CD4-positive, alpha-beta T cell (primary cell): Measurements from ENCODE around the gene RPL32. TPM values are rescaled to one million over a fixed set of nuclear protein-coding genes. Genes with fewer than 3 reads are reported as not detected.
A peak's percentile ranks its signal among the peaks of the same experiment; 100 is the strongest.
"Not testable (repeated sequence)": the region's sequence is repeated elsewhere in the genome, so short reads cannot be mapped to it uniquely, and the experiment has no call there.

ENCODE experiments used
- ATAC-seq: fragments of 200-7000 bp; cut with Tn5 transposase; one replicate; pipeline ENCODE4 v1.10.0; 2022; ENCODE audit warnings: mild to moderate bottlenecking; ENCODE audit not compliant: poor library complexity
- CTCF ChIA-PET: fragments of 350-600 bp; sonication (Branson Sonifier 250); formaldehyde crosslinking; loops from one replicate; lab custom pipeline; 2021; ENCODE audit warnings: antibody characterized with exemption, inconsistent platforms; lab: Charles Lee
- POLR2A ChIA-PET: fragments of 350-600 bp; sonication (Branson Sonifier 250); formaldehyde crosslinking; loops from one replicate; lab custom pipeline; 2021; ENCODE audit warnings: antibody characterized with exemption, inconsistent platforms; lab: Charles Lee
- DNase-seq, 14 experiments: peaks; one replicate each; pipeline ENCODE4 v3.0.0-alpha.2; 2013 to 2020; ENCODE audit warnings: mixed read lengths in 2 of 14
- H3K27ac ChIP-seq, 2 donors: one replicate each; pipeline versions ENCODE4 v1.5.1 to v1.7.0; 2013; ENCODE audit warnings: low read length in 2 of 2, low read depth in 1 of 2, mild to moderate bottlenecking in 1 of 2
- H3K27me3 ChIP-seq, 2 experiments: 1 replicate in 1 of 2; 2 replicates in 1 of 2; pipeline versions ENCODE4 v1.6.1 to v1.7.0; 2013; ENCODE audit warnings: low read length in 2 of 2, control low read depth in 1 of 2, mild to moderate bottlenecking in 1 of 2, moderate library complexity in 1 of 2; ENCODE audit not compliant: insufficient read depth in 2 of 2, control insufficient read depth in 1 of 2
- H3K36me3 ChIP-seq: one replicate; pipeline ENCODE4 v1.6.1; 2013; ENCODE audit warnings: low read length, control low read depth; ENCODE audit not compliant: insufficient read depth
- H3K4me1 ChIP-seq: one replicate; pipeline ENCODE4 v1.6.1; 2013; ENCODE audit warnings: low read length, control low read depth; ENCODE audit not compliant: insufficient read depth
- H3K4me3 ChIP-seq: one replicate; pipeline ENCODE4 v1.5.1; 2013; ENCODE audit warnings: mild to moderate bottlenecking, low read length, moderate library complexity
- H3K9me3 ChIP-seq, 2 experiments: 1 replicate in 1 of 2; 2 replicates in 1 of 2; pipeline versions ENCODE4 v1.6.1 to v1.7.0; 2013; ENCODE audit warnings: low read length in 2 of 2, mild to moderate bottlenecking in 2 of 2, control low read depth in 1 of 2, moderate library complexity in 1 of 2; ENCODE audit not compliant: control insufficient read depth in 1 of 2, insufficient read depth in 1 of 2
- H3K27ac Mint-ChIP-seq: one replicate; pipeline ENCODE4 v1.8.0; 2020; ENCODE audit warnings: mixed read lengths
- H3K27me3 Mint-ChIP-seq: one replicate; pipeline ENCODE4 v1.8.0; 2021; ENCODE audit warnings: mixed read lengths
- H3K36me3 Mint-ChIP-seq: one replicate; pipeline ENCODE4 v1.8.0; 2021; ENCODE audit warnings: low read depth, mixed read lengths
- H3K4me1 Mint-ChIP-seq: one replicate; pipeline ENCODE4 v1.8.0; 2021; ENCODE audit warnings: low read depth, mixed read lengths
- H3K4me3 Mint-ChIP-seq: one replicate; pipeline ENCODE4 v1.8.0; 2020; ENCODE audit warnings: mild to moderate bottlenecking, mixed read lengths
- H3K9me3 Mint-ChIP-seq: one replicate; pipeline ENCODE4 v1.8.0; 2020; ENCODE audit warnings: mixed read lengths
- intact Hi-C, 2 experiments: fragments of 100-400 bp; cut with DNase I in 1 of 2; cut with micrococcal nuclease in 1 of 2; formaldehyde crosslinking; loops; one replicate each; pipeline versions ENCODE4 v1.15.1 to v1.9.0; 2023 to 2025; cut with DNase I, micrococcal nuclease
- total RNA-seq, 174 experiments: library from RNA in 2 of 174; stranded (reverse) in 2 of 174; gene quantifications; one replicate each; pipeline ENCODE4 v1.2.3 and lab custom pipeline; 2021 to 2026
- TF ChIP-seq, protein P1 (sequence below): fragments of 200-600 bp; IDR thresholded peaks from one replicate; pipeline ENCODE4 v1.8.0; 2022; ENCODE audit warnings: antibody characterized with exemption, mild to moderate bottlenecking

Gene RPL32
- total RNA-seq, 2 experiments from 2014 or later, result 4,308 to 4,667 TPM

DNA sequence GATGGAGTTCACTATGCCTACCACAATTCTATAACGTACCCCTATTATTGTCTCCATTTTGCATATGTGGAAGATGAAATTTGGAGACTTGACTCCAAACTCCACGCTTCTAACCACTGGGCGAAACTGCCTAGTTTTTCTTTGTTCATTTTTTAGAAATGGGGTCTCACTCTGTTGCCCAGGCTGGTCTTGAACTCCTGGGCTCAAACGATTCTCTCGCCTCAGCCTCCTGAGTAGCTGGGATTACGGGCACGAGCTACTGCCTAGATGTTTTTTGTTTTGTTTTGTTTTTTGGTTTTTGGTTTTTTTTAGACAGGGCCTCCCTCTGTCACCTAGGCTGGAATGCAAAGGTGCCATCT, 584 bp upstream of the RPL32 start:
- intact Hi-C loops, result loop anchor here (1.0 to 10.0 kb wide), 6 partner anchors 31 to 1560 kb away; partner anchors contain the start of genes LSM3 (in 1 of the 2), SLC6A6 (in 1 of the 2) and XPC (in 1 of the 2)
- Mint-ChIP-seq H3K4me3 (peak overlapping the region; percentile 93), H3K4me1 (peaks cover 50% of the 10 kb centered on the region), H3K27me3 (no peaks in the 10 kb centered on the region), H3K27ac (peak overlapping the region; percentile 99), H3K36me3 (peaks cover 48% of the 10 kb centered on the region), H3K9me3 (no peaks in the 10 kb centered on the region)
- CTCF ChIA-PET, result interaction anchor here (0.6 to 3.4 kb wide), 21 partner anchors 9 to 1810 kb away, joined by 3 to 29 read pairs (median 4); partner anchors contain the start of genes CAND2, CCDC174, LSM3 and RAF1
- POLR2A ChIA-PET, result interaction anchor here (0.7 to 3.3 kb wide), 27 partner anchors 9 to 1809 kb away, joined by 3 to 62 read pairs (median 4); partner anchors contain the start of genes CAND2, CCDC174, CHCHD4 and HDAC11
- no peaks in the 10 kb centered on the region for H3K9me3 ChIP-seq
- H3K4me3 ChIP-seq, result peak overlapping the region; percentile 86
- TF ChIP-seq, protein P1, sequence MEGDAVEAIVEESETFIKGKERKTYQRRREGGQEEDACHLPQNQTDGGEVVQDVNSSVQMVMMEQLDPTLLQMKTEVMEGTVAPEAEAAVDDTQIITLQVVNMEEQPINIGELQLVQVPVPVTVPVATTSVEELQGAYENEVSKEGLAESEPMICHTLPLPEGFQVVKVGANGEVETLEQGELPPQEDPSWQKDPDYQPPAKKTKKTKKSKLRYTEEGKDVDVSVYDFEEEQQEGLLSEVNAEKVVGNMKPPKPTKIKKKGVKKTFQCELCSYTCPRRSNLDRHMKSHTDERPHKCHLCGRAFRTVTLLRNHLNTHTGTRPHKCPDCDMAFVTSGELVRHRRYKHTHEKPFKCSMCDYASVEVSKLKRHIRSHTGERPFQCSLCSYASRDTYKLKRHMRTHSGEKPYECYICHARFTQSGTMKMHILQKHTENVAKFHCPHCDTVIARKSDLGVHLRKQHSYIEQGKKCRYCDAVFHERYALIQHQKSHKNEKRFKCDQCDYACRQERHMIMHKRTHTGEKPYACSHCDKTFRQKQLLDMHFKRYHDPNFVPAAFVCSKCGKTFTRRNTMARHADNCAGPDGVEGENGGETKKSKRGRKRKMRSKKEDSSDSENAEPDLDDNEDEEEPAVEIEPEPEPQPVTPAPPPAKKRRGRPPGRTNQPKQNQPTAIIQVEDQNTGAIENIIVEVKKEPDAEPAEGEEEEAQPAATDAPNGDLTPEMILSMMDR, result peak; percentile 40
- no peak for DNase-seq
- no peaks in the 10 kb centered on the region for H3K27me3 ChIP-seq
- no peak for ATAC-seq
- peaks cover 29% of the 10 kb centered on the region for H3K36me3 ChIP-seq
- H3K27ac ChIP-seq, result peak overlapping the region; percentile 90 to 94
- H3K4me1 ChIP-seq, result peaks cover 39% of the 10 kb centered on the region

DNA sequence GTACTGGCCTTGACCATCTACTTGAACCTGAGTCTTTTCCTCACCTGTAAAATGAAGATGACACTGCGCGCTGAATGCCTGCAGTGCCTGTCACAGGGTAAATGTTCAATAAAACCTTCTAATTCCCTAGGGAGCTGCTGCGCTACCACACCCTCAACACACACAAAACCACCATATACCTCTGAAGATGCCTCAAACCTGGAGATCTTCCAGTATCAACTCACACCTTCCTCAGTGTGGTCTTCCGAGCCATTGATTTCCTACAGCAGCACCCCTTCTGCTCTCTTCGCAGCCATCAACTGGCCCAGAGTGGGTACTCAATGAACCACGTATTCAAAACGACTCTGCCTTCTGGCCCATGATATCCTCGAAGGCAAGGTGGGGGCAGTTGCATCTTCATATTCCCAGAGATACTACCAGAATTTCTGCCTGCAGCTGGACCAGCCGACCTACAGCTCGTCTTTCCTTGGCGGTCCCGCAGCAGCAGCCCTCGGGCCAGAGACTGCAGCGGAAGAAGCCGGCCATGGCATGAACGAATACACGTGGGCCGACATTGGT, 695 bp downstream of the RPL32 start:
- peaks cover 61% of the 10 kb centered on the region for H3K36me3 Mint-ChIP-seq
- no peaks in the 10 kb centered on the region for H3K9me3 Mint-ChIP-seq
- CTCF ChIA-PET, result interaction anchor here (1.0 to 3.4 kb wide), 5 partner anchors 9 to 35 kb away, joined by 3 to 29 read pairs (median 6); no protein-coding TSS in a partner anchor
- ATAC-seq, result peak; percentile 34
- peak overlapping the region; percentile 90 to 94 for H3K27ac ChIP-seq
- peak overlapping the region; percentile 93 for H3K4me3 Mint-ChIP-seq
- H3K4me1 Mint-ChIP-seq, result peaks cover 55% of the 10 kb centered on the region
- TF ChIP-seq, protein P1, result no peak
- peak overlapping the region; percentile 86 for H3K4me3 ChIP-seq
- H3K9me3 ChIP-seq, result no peaks in the 10 kb centered on the region
- intact Hi-C loops, result loop anchor here (2.0 to 10.0 kb wide), 5 partner anchors 30 to 1562 kb away; partner anchors contain the start of genes LSM3 (in 1 of the 2), SLC6A6 (in 1 of the 2) and XPC (in 1 of the 2)
- peaks cover 42% of the 10 kb centered on the region for H3K36me3 ChIP-seq
- H3K27ac Mint-ChIP-seq, result peak overlapping the region; percentile 99
- DNase-seq, result peak in 5 of 14 experiments; percentile 20 to 69 (median 50)
- H3K4me1 ChIP-seq, result peaks cover 39% of the 10 kb centered on the region
- POLR2A ChIA-PET, result interaction anchor here (0.8 to 3.3 kb wide), 14 partner anchors 8 to 1811 kb away, joined by 4 to 62 read pairs (median 8); partner anchors contain the start of genes CAND2, CCDC174, RAF1 and TSEN2
- H3K27me3 ChIP-seq, result no peaks in the 10 kb centered on the region
- H3K27me3 Mint-ChIP-seq, result no peaks in the 10 kb centered on the region

DNA sequence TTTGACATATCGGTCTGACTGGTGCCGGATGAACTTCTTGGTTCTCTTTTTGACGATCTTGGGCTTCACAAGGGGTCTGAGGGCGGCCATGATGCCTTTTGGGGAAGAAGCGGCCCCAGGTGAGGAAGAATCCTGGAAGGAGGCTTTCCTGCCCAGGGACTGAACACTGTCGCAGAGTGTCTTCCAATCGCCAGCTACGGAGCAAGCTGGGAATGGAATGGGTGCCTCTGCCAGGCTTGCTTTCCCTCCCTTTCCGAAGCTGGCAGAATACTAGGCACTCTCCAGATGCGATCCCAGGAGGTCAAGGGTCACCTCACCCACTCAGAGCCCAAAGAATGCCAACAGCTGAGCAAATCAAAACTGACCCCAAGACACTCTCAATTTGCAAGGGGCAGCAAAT, 1.2 kb downstream of the RPL32 start:
- not testable (repeated sequence) for H3K27me3 Mint-ChIP-seq, H3K9me3 Mint-ChIP-seq, H3K27me3 ChIP-seq, DNase-seq, H3K9me3 ChIP-seq, ATAC-seq
- peak overlapping the region; percentile 90 to 94 for H3K27ac ChIP-seq
- ChIA-PET POLR2A (interaction anchor here (1.4 to 3.3 kb wide), 8 partner anchors 8 to 1811 kb away, joined by 4 to 62 read pairs (median 12); partner anchors contain the start of genes CAND2, CCDC174 and TSEN2), CTCF (interaction anchor here (2.4 to 3.4 kb wide), 2 partner anchors 8 to 31 kb away, joined by 18 to 29 read pairs; no protein-coding TSS in a partner anchor)
- peaks cover 66% of the 10 kb centered on the region for H3K36me3 Mint-ChIP-seq
- peaks cover 55% of the 10 kb centered on the region for H3K4me1 Mint-ChIP-seq
- H3K4me3 Mint-ChIP-seq, result peak overlapping the region; percentile 93
- peak overlapping the region; percentile 99 for H3K27ac Mint-ChIP-seq
- H3K4me1 ChIP-seq, result peaks cover 39% of the 10 kb centered on the region
- H3K36me3 ChIP-seq, result peaks cover 47% of the 10 kb centered on the region
- peak overlapping the region; percentile 86 for H3K4me3 ChIP-seq
- intact Hi-C loops, result loop anchor here (2.0 to 10.0 kb wide), 5 partner anchors 29 to 1562 kb away; partner anchors contain the start of genes LSM3 (in 1 of the 2), SLC6A6 (in 1 of the 2) and XPC (in 1 of the 2)
